ENCODE results near the gene ORC5.

ORC5 gene

DNA sequence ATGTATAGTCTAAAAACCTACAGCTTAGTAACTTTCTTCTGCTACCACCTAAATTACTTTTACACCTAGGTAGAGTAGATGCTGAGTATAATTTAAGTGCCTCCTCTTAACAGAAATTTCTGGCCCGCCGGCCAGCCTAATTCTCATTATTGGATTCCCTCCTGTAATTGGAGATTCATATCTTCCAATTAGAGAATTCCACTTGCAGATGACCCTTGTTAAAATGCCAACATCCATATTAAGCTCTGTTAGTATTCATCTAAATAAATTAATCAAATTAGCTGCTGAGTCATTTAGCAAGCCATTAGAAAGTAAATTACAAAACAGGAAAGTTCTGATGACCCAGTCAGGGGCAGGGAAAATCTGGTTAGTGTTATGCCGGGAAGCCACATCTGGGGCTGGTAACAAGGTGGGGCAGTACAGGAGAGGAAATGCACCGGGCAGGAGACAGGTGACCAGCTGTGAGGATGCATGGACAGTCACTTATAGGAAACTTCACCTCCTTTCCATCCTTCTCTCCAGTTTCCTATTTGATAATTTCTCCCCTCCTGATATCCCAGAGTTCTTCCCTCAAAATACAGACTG is 82.8 kb downstream of the ORC5 start:
- no peak for TF ChIP-seq CTCF (IDR thresholded peaks at IDR 0.05; ENCODE audit: low read depth, low read length, missing control alignments)
- no peak overlapping the region for H3K4me3 ChIP-seq (replicated peaks; ENCODE audit: low read depth, low read length)
- DNase-seq (ENCODE audit: extremely low read depth, low read depth), result no peak

GRCh38 chr7:104124469-104124868 is 83.3 kb downstream of the ORC5 start:
- no peak for TF ChIP-seq CTCF (IDR thresholded peaks at IDR 0.05; ENCODE audit: low read depth, low read length, missing control alignments)
- no peak overlapping the region for H3K4me3 ChIP-seq (replicated peaks; ENCODE audit: low read depth, low read length)
- DNase-seq (ENCODE audit: extremely low read depth, low read depth), result no peak

DNA sequence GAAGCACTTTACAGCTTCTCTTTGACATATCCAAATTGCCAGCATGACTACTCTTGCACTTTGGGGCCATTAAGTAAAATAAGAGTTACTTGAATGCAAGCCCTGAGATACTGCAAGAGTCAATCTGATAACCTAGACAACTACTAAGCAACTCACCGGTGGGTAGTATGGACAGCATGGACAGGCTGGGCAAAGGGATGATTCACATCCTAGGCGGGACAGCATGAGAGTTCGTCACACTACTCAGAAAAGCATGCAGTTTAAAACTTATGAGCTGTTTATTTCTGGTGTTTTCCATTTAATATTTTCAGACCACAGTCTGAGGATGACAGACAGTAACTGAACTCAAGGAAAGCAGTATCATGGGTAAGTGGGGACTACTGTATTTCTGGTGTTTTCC is 84.0 kb downstream of the ORC5 start:
- DNase-seq (ENCODE audit: extremely low read depth, low read depth), result no peak
- TF ChIP-seq CTCF (IDR thresholded peaks at IDR 0.05; ENCODE audit: low read depth, low read length, missing control alignments), result no peak
- H3K4me3 ChIP-seq (replicated peaks; ENCODE audit: low read depth, low read length), result no peak overlapping the region

- TF ChIP-seq CTCF (IDR thresholded peaks at IDR 0.05; ENCODE audit: low read depth, low read length, missing control alignments), result no peak
- H3K4me3 ChIP-seq (replicated peaks; ENCODE audit: low read depth, low read length), result no peak overlapping the region
- no peak for DNase-seq (ENCODE audit: extremely low read depth, low read depth)
These were observed 94.0 kb downstream of the ORC5 start for GRCh38 chr7:104113788-104114187.

DNA sequence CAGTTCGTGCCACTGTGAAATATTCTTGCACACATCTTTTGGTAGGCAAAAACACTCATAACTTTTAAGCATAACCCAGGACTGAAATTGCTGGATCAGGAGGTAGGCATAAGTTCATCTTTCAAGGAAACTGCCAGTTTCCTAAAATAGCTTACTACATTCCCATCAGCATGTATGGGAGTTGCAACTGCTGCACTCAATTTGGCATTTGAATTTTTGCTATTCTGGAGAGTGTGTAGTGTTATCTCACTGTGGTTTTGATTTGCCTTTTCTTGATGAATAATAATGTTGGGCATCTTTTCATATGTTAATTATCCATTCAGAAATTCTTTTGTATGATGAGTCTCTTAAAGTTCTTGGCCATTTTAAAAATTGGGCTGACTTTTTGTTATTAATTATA is 95.2 kb downstream of the ORC5 start:
- DNase-seq (ENCODE audit: extremely low read depth, low read depth), result no peak
- no peak overlapping the region for H3K4me3 ChIP-seq (replicated peaks; ENCODE audit: low read depth, low read length)
- TF ChIP-seq CTCF (IDR thresholded peaks at IDR 0.05; ENCODE audit: low read depth, low read length, missing control alignments), result no peak

DNA sequence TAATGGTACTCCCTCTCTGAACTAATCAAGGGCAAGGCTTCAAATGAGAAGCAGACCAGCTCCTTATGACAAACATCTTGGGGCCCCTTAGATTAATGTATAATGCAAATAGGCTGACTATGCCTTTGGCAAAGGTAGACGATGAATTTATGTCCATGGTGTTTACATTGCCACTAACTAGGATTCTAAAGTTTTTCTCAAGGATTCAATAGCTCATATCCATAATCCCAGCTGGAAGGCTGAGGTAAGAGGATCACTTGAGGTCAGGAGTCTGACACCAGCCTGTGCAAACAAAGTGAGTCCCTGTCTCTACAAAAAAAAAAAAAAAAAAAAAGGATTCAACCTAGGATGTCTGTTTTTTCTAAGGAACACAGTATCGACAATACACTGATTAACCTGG is 96.5 kb downstream of the ORC5 start:
- DNase-seq (ENCODE audit: extremely low read depth, low read depth), result no peak
- no peak for TF ChIP-seq CTCF (IDR thresholded peaks at IDR 0.05; ENCODE audit: low read depth, low read length, missing control alignments)
- no peak overlapping the region for H3K4me3 ChIP-seq (replicated peaks; ENCODE audit: low read depth, low read length)

Data from HFF-Myc (cell line).